Measurements from ENCODE around the gene SPCS3. TPM values are rescaled to one million over a fixed set of nuclear protein-coding genes. Genes with fewer than 3 reads are reported as not detected.
A peak's percentile ranks its signal among the peaks of the same experiment; 100 is the strongest.
"Not testable (repeated sequence)": the region's sequence is repeated elsewhere in the genome, so short reads cannot be mapped to it uniquely, and the experiment has no call there.

SPCS3 gene
- total RNA-seq, 1 donor from 2014 or later: 128 TPM

DNA sequence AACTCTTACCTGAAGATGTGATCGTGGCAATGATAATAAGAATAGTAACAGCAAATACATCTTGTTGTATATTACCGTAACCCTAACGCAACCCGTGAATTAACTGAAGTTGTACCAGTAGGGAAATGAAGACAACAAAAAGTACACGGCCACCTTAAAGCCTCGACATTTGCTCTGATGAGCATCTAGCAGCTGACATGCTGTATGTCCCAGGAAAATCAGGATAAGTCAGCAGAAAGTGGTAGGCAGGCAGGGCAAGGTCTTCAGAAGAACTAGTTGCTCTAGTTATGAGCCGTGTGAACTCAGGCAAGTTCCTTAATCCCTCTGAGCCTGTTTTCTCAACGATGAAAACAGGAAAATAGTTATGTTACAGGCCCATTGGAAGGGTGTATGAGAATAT lies 43.1 kb upstream of the SPCS3 start:
- Histone ChIP-seq H3F3A (ENCODE audit: low read depth) (no peaks in the 10 kb centered on the region), H3K9ac (no peak overlapping the region), H3K4me2 (no peak overlapping the region), H3K27ac (no peak overlapping the region), H3K4me3 (no peak overlapping the region), H3K27me3 (no peaks in the 10 kb centered on the region), H3K4me1 (no peaks in the 10 kb centered on the region), H2AFZ (replicated peaks) (peak overlapping the region; percentile 64), H4K20me1 (ENCODE audit: low read depth) (no peaks in the 10 kb centered on the region), H3K79me2 (ENCODE audit: low read depth) (no peaks in the 10 kb centered on the region), H3K36me3 (no peaks in the 10 kb centered on the region), H3K9me3 (ENCODE audit: low read depth) (no peaks in the 10 kb centered on the region)
- TF ChIP-seq EZH2phosphoT487 (IDR thresholded peaks at IDR 0.05): no peak
- no peak for TF ChIP-seq EZH2 (IDR thresholded peaks at IDR 0.05)
- TF ChIP-seq, protein P1, sequence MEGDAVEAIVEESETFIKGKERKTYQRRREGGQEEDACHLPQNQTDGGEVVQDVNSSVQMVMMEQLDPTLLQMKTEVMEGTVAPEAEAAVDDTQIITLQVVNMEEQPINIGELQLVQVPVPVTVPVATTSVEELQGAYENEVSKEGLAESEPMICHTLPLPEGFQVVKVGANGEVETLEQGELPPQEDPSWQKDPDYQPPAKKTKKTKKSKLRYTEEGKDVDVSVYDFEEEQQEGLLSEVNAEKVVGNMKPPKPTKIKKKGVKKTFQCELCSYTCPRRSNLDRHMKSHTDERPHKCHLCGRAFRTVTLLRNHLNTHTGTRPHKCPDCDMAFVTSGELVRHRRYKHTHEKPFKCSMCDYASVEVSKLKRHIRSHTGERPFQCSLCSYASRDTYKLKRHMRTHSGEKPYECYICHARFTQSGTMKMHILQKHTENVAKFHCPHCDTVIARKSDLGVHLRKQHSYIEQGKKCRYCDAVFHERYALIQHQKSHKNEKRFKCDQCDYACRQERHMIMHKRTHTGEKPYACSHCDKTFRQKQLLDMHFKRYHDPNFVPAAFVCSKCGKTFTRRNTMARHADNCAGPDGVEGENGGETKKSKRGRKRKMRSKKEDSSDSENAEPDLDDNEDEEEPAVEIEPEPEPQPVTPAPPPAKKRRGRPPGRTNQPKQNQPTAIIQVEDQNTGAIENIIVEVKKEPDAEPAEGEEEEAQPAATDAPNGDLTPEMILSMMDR (IDR thresholded peaks at IDR 0.05): no peak
- H3K4me1 Mint-ChIP-seq: peaks cover 4% of the 10 kb centered on the region
- no peak overlapping the region for H3K27ac Mint-ChIP-seq
- no peaks in the 10 kb centered on the region for H3K9me3 Mint-ChIP-seq
- no peaks in the 10 kb centered on the region for H3K36me3 Mint-ChIP-seq
- H3K4me3 Mint-ChIP-seq: no peak overlapping the region
- no peaks in the 10 kb centered on the region for H3K27me3 Mint-ChIP-seq (ENCODE audit: insufficient read depth, low read depth)
- no peak for DNase-seq (ENCODE audit: low spot score)

DNA sequence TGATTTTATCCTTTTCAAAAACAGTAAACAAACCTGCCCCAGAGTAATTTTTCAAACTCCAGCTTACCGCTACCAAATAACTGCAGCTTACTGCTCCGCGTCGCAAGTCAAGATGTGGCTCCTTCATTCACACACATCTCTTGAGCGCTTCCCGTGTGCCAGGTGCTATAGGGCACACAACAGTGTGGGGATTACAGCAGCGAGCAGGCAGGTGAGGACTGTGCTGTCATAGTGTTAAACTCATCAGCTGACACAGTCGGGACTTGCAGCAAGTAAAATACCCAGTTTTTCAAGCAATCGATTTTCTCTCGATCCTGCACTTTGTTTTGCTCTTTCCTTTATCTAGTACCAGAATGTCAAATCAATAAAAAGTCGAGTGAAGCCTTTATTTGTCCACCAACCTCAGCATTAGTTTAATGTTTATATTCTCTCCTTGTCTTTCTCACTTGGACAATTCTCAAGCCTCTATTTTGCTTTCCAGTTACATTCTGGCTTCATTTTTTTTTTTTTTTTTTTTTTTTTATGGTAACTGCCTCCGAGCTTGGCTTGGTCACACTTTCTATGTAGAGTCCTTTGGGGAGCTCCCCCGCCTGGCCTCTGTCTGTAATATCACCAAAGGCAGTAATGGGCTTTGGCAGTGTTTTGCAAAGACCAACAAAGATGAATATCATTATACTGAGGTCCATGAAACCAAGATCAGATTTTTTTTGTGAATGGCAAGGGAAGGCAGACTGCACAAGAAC lies 42.4 kb upstream of the SPCS3 start:
- Mint-ChIP-seq H3K9me3 (no peaks in the 10 kb centered on the region), H3K27ac (no peak overlapping the region), H3K36me3 (no peaks in the 10 kb centered on the region), H3K4me1 (peaks cover 4% of the 10 kb centered on the region), H3K27me3 (ENCODE audit: insufficient read depth, low read depth) (no peaks in the 10 kb centered on the region), H3K4me3 (no peak overlapping the region)
- no peak overlapping the region for H3K9ac ChIP-seq
- H3K9me3 ChIP-seq (ENCODE audit: low read depth): no peaks in the 10 kb centered on the region
- H3K4me1 ChIP-seq: no peaks in the 10 kb centered on the region
- H3F3A ChIP-seq (ENCODE audit: low read depth): no peaks in the 10 kb centered on the region
- TF ChIP-seq, protein P1 (IDR thresholded peaks at IDR 0.05): peak; percentile 60
- TF ChIP-seq EZH2phosphoT487 (IDR thresholded peaks at IDR 0.05): no peak
- TF ChIP-seq EZH2 (IDR thresholded peaks at IDR 0.05): no peak
- H3K79me2 ChIP-seq (ENCODE audit: low read depth): no peaks in the 10 kb centered on the region
- H3K4me2 ChIP-seq: no peak overlapping the region
- no peaks in the 10 kb centered on the region for H3K27me3 ChIP-seq
- peak; percentile 75 for DNase-seq (ENCODE audit: low spot score)
- no peak overlapping the region for H3K4me3 ChIP-seq
- H4K20me1 ChIP-seq (ENCODE audit: low read depth): no peaks in the 10 kb centered on the region
- peak overlapping the region; percentile 64 for H2AFZ ChIP-seq (replicated peaks)
- no peaks in the 10 kb centered on the region for H3K36me3 ChIP-seq
- no peak overlapping the region for H3K27ac ChIP-seq

DNA sequence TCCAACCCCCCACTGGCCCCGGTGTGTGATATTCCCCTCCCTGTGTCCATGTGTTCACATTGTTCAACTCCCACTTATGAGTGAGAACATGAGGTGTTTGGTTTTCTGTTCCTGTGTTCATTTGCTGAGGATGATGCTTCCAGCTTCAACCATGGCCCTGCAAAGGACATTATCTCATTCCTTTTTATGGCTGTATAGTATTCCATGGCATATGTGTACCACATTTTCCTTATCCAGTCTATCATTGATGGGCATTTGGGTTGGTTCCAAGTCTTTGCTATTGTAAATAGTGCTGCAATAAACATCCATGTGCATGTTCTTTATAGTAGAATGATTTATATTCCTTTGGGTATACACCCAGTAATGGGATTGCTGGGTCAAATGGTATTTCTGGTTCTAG lies 40.2 kb upstream of the SPCS3 start:
- H3K36me3 ChIP-seq; H3K4me2 ChIP-seq; DNase-seq (ENCODE audit: low spot score); H3K4me1 Mint-ChIP-seq; H4K20me1 ChIP-seq (ENCODE audit: low read depth); H3K79me2 ChIP-seq (ENCODE audit: low read depth); H2AFZ ChIP-seq (replicated peaks); H3K4me3 ChIP-seq; H3K27me3 Mint-ChIP-seq (ENCODE audit: insufficient read depth, low read depth); H3K9me3 ChIP-seq (ENCODE audit: low read depth); H3K9me3 Mint-ChIP-seq; H3K27ac Mint-ChIP-seq; H3K4me1 ChIP-seq; H3K27ac ChIP-seq; H3K27me3 ChIP-seq; H3K4me3 Mint-ChIP-seq; H3K36me3 Mint-ChIP-seq; H3K9ac ChIP-seq; H3F3A ChIP-seq (ENCODE audit: low read depth): not testable (repeated sequence)

DNA sequence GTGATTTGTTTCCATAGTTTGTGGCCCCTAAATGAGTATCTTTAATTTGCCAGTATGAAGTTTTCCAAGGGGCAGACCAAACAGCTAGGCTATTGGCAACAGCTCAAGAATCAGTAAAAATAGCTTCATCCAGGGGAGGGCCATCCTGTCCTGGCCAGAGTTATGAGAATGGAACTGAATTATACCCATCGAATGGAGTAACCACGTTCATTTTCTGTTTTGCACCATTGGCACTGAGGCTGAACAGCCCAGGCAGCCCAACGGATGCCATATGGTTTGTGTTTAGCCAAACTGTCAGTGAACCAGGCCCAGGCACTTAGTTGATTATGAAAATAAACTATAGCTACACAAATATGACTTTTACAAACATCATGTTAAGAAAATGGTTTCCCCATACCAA lies 33.0 kb upstream of the SPCS3 start:
- no peak overlapping the region for H3K4me3 Mint-ChIP-seq
- H3K9me3 ChIP-seq (ENCODE audit: low read depth): no peaks in the 10 kb centered on the region
- H3K27me3 Mint-ChIP-seq (ENCODE audit: insufficient read depth, low read depth): peaks cover 2% of the 10 kb centered on the region
- no peaks in the 10 kb centered on the region for H3K27me3 ChIP-seq
- peaks cover 3% of the 10 kb centered on the region for H3K4me1 ChIP-seq
- DNase-seq (ENCODE audit: low spot score): no peak
- H3K79me2 ChIP-seq (ENCODE audit: low read depth): no peaks in the 10 kb centered on the region
- no peak for TF ChIP-seq EZH2phosphoT487 (IDR thresholded peaks at IDR 0.05)
- TF ChIP-seq, protein P1 (IDR thresholded peaks at IDR 0.05): no peak
- no peak for TF ChIP-seq EZH2 (IDR thresholded peaks at IDR 0.05)
- no peak overlapping the region for H3K4me3 ChIP-seq
- H3K36me3 Mint-ChIP-seq: no peaks in the 10 kb centered on the region
- no peak overlapping the region for H2AFZ ChIP-seq (replicated peaks)
- no peaks in the 10 kb centered on the region for H3K36me3 ChIP-seq
- H3K9ac ChIP-seq: no peak overlapping the region
- no peak overlapping the region for H3K27ac Mint-ChIP-seq
- H3K4me1 Mint-ChIP-seq: no peaks in the 10 kb centered on the region
- no peaks in the 10 kb centered on the region for H3F3A ChIP-seq (ENCODE audit: low read depth)
- no peak overlapping the region for H3K4me2 ChIP-seq
- H4K20me1 ChIP-seq (ENCODE audit: low read depth): no peaks in the 10 kb centered on the region
- H3K27ac ChIP-seq: no peak overlapping the region
- H3K9me3 Mint-ChIP-seq: peaks cover 3% of the 10 kb centered on the region
